MM.1S (cell line): ENCODE measurements around the gene KCNJ5.

Experiments used
- DNase-seq: peaks from one replicate; pipeline ENCODE4 v3.0.0-alpha.2; 2015
- H2AFZ ChIP-seq: fragments of 300-600 bp; sonication (generic); 2 replicates; pipeline ENCODE4 v1.6.0; 2016; ENCODE audit warnings: antibody characterized with exemption, low read length
- H3F3A ChIP-seq: fragments of 300-600 bp; sonication (generic); 2 replicates; pipeline ENCODE4 v1.6.1; 2016; ENCODE audit warnings: mild to moderate bottlenecking, antibody characterized with exemption, low read length, moderate library complexity, mixed read lengths; ENCODE audit not compliant: insufficient read depth
- H3K27ac ChIP-seq: fragments of 300-600 bp; sonication (generic); 2 replicates; pipeline ENCODE4 v1.5.1; 2016; ENCODE audit warnings: mild to moderate bottlenecking, low read length
- H3K27me3 ChIP-seq: fragments of 300-600 bp; sonication (generic); replicated peaks from 2 replicates; pipeline ENCODE4 v1.6.0; 2016; ENCODE audit warnings: low read length; ENCODE audit not compliant: insufficient read depth
- H3K36me3 ChIP-seq: fragments of 300-600 bp; sonication (generic); replicated peaks from 2 replicates; pipeline ENCODE4 v1.6.1; 2016; ENCODE audit warnings: mild to moderate bottlenecking, low read length, mixed read lengths; ENCODE audit not compliant: insufficient read depth
- H3K4me1 ChIP-seq: fragments of 300-600 bp; sonication (generic); 2 replicates; pipeline ENCODE4 v1.6.1; 2016; ENCODE audit warnings: low read length, mixed read lengths
- H3K4me2 ChIP-seq: fragments of 300-600 bp; sonication (generic); 2 replicates; pipeline ENCODE4 v1.6.0; 2016; ENCODE audit warnings: low read depth, low read length
- H3K4me3 ChIP-seq: fragments of 300-600 bp; sonication (generic); 2 replicates; pipeline ENCODE4 v1.5.1; 2016; ENCODE audit warnings: low read length, mixed read lengths
- H3K79me2 ChIP-seq: fragments of 300-600 bp; sonication (generic); 2 replicates; pipeline ENCODE4 v1.6.1; 2016; ENCODE audit warnings: mixed run types, low read length, mixed read lengths
- H3K9ac ChIP-seq: fragments of 300-600 bp; sonication (generic); 2 replicates; pipeline ENCODE4 v1.6.1; 2016; ENCODE audit warnings: low read length, mixed read lengths
- H3K9me2 ChIP-seq: fragments of 300-600 bp; sonication (generic); replicated peaks from 2 replicates; pipeline ENCODE4 v1.6.1; 2016; ENCODE audit warnings: mild to moderate bottlenecking, low read length, mixed read lengths; ENCODE audit not compliant: insufficient read depth
- H3K9me3 ChIP-seq: fragments of 300-600 bp; sonication (generic); replicated peaks from 2 replicates; pipeline ENCODE4 v1.6.1; 2016; ENCODE audit warnings: mild to moderate bottlenecking, low read length, mixed read lengths; ENCODE audit not compliant: insufficient read depth
- H4K20me1 ChIP-seq: fragments of 300-600 bp; sonication (generic); 2 replicates; pipeline ENCODE4 v1.6.1; 2016; ENCODE audit warnings: mild to moderate bottlenecking, low read length, moderate library complexity, mixed read lengths; ENCODE audit not compliant: insufficient read depth
- EZH2 ChIP-seq: fragments of 300-600 bp; sonication (generic); optimal IDR thresholded peaks from 2 replicates; pipeline ENCODE3; 2017; ENCODE audit warnings: low read depth, mild to moderate bottlenecking, antibody characterized with exemption, low read length, mixed read lengths
- EZH2phosphoT487 ChIP-seq: fragments of 300-600 bp; sonication (generic); IDR thresholded peaks from 2 replicates; pipeline ENCODE4 v1.6.1; 2018; ENCODE audit warnings: antibody characterized with exemption, low read length
- TF ChIP-seq, protein P1 (sequence below): fragments of 300-600 bp; sonication (generic); IDR thresholded peaks from 2 replicates; pipeline ENCODE4 v1.5.1; 2016; ENCODE audit warnings: antibody characterized with exemption, low read length, mixed read lengths

Gene KCNJ5

DNA sequence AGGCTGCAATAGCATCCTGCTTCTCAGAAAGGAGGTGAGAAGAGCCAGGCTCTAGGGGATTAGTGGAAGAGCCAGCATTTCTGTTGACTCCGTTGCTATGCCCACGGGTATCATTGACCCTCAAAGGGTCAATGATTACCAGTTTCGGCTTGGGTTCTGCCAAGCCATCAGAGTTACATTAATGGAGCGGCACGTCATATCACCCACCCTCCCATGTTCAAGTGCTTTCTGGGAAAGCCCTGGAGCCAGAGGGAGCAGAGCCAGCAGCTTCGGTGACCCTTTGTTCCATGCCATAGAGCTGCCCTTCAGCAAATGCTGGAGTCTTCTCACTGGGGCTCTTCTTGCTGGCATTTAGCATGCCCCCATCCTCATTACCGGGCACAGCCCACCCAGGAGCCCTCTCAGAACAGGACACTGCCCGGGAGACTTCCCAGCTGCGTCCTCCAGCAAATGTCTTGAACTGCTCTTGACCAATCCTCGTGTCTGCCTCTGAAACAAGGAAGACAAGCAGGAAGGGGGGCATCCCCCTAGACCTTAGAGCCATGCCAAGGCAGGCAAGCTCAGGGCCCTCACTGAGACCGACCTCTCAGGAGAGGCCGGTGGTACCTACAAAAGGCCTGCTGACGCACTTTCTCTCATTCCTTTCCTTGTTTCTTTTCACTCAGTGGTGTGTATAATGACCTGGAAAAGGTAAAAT is 38.7 kb upstream of the KCNJ5 start:
- Histone ChIP-seq H3F3A (no peaks in the 10 kb centered on the region), H3K4me2 (no peak overlapping the region), H3K9me3 (no peaks in the 10 kb centered on the region), H3K4me1 (no peaks in the 10 kb centered on the region), H2AFZ (no peak overlapping the region), H3K36me3 (no peaks in the 10 kb centered on the region), H3K9ac (no peak overlapping the region), H3K27ac (no peak overlapping the region), H3K79me2 (no peaks in the 10 kb centered on the region), H3K9me2 (no peaks in the 10 kb centered on the region), H4K20me1 (no peaks in the 10 kb centered on the region), H3K4me3 (no peak overlapping the region), H3K27me3 (no peaks in the 10 kb centered on the region)
- TF ChIP-seq EZH2 (no peak), EZH2phosphoT487 (no peak)
- TF ChIP-seq, protein P1, sequence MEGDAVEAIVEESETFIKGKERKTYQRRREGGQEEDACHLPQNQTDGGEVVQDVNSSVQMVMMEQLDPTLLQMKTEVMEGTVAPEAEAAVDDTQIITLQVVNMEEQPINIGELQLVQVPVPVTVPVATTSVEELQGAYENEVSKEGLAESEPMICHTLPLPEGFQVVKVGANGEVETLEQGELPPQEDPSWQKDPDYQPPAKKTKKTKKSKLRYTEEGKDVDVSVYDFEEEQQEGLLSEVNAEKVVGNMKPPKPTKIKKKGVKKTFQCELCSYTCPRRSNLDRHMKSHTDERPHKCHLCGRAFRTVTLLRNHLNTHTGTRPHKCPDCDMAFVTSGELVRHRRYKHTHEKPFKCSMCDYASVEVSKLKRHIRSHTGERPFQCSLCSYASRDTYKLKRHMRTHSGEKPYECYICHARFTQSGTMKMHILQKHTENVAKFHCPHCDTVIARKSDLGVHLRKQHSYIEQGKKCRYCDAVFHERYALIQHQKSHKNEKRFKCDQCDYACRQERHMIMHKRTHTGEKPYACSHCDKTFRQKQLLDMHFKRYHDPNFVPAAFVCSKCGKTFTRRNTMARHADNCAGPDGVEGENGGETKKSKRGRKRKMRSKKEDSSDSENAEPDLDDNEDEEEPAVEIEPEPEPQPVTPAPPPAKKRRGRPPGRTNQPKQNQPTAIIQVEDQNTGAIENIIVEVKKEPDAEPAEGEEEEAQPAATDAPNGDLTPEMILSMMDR: no peak
- DNase-seq: no peak

DNA sequence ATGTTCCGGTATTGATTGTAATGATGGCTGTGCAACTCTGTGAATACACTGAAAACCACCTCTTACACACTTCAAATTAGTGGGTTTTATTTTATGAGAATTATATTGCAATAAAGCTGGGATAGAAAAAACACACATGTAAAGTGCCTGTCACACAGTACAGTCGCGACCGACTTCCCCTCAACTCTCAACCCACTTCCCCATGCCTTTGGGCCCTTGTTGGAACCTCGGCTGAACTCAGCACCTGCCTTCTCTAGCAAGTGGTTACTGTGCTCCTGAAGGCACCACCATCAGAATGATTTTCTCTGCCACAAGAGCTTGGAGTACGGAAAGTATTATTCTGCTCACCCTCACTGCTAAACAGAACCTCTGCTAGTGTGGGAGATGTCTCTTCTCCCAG is 37.6 kb upstream of the KCNJ5 start:
- Histone ChIP-seq H3K27me3 (no peaks in the 10 kb centered on the region), H3K4me1 (no peaks in the 10 kb centered on the region), H3K4me3 (no peak overlapping the region), H3K9ac (no peak overlapping the region), H3F3A (no peaks in the 10 kb centered on the region), H3K4me2 (no peak overlapping the region), H3K9me2 (no peaks in the 10 kb centered on the region), H2AFZ (no peak overlapping the region), H3K27ac (no peak overlapping the region), H3K36me3 (no peaks in the 10 kb centered on the region), H3K79me2 (no peaks in the 10 kb centered on the region), H3K9me3 (no peaks in the 10 kb centered on the region), H4K20me1 (no peaks in the 10 kb centered on the region)
- TF ChIP-seq, protein P1: no peak
- TF ChIP-seq EZH2phosphoT487 (no peak), EZH2 (no peak)
- no peak for DNase-seq

DNA sequence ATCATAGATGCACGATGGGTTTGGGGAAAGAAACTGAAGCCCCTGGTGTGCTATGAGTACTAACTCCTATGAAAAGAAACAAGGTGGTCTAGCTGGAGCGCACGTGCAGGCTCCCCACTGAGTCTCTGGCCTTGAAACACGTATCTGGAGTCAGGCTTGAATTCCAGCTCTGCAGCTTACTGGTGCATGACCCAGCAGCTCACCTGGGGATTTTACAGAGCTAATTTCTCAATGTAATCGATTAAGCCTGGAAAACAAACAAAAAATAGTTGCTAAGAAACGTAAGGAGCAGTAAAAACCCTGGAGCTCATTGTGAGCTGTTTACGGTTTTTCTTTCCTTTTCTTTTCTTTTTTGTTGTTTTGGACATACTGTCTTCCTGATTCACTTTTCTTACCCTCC is 36.3 kb upstream of the KCNJ5 start:
- H3K36me3 ChIP-seq: no peaks in the 10 kb centered on the region
- 0 out of 2 replicates have a peak, but pooled peaks cover 3% of the 10 kb centered on the region for H3K4me1 ChIP-seq
- H3K4me3 ChIP-seq: no peak overlapping the region
- H3K4me2 ChIP-seq: no peak overlapping the region
- H4K20me1 ChIP-seq: no peaks in the 10 kb centered on the region
- no peaks in the 10 kb centered on the region for H3F3A ChIP-seq
- TF ChIP-seq EZH2phosphoT487: no peak
- TF ChIP-seq, protein P1: no peak
- TF ChIP-seq EZH2: no peak
- no peak overlapping the region for H2AFZ ChIP-seq
- H3K9me2 ChIP-seq: no peaks in the 10 kb centered on the region
- no peak overlapping the region for H3K9ac ChIP-seq
- H3K79me2 ChIP-seq: no peaks in the 10 kb centered on the region
- DNase-seq: no peak
- no peak overlapping the region for H3K27ac ChIP-seq
- no peaks in the 10 kb centered on the region for H3K9me3 ChIP-seq
- H3K27me3 ChIP-seq: no peaks in the 10 kb centered on the region
